Fibroblast of skin of right biceps (primary cell): ENCODE measurements around the gene NHLH2.

Experiments
- DNase-seq: peaks from one replicate; pipeline ENCODE4 v3.0.0-alpha.2; 2013

Gene NHLH2

DNA sequence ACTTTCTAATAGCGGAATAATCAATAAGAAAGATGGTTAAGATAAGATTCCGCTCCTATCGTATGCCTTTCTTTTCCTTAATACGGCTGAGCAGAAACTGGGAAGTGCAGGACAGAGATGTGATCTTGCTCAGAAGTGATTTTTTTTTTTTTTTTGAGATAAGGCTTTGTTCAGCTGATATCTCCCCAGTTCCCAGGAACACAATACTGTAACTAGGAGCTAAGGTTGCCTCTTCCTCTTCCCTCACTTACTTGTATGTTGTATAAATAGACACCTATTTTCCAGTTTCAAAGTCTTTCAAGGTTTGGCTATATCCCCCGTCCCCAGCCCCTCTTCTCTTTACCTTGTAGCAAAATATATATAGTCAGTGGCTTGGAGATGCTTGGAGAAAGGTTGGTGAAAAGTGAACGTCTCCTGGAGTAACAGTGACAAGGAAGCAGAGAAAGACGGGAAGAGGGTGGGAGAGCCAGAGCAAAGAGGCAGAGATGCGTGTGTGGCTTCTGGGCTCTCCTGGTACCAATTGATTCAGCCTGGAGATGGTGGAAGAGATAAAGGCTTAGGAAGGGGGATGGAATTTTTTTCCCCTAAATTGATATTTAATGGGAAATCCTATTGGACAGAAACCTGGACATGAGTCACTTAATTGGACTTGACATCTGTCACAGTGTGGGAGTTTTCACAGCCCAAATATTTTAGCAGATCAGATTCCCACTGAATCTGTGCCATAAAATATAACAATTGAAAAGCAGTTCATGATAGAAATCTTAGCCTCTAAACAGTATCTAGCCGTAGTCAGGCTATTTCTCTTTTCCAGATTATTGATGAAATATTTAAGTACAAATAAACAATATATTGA lies at the start of gene NHLH2:
TSS of gene NHLH2 (minus strand) at position 522 of the 856 bp plus-strand sequence. CDS start 2,754 bp downstream, outside the sequence.
- DNase-seq: no peak

GRCh38 chr1:115890580-115890979 lies 49.7 kb upstream of the NHLH2 start:
- no peak for DNase-seq

GRCh38 chr1:115888976-115889375 lies 48.0 kb upstream of the NHLH2 start:
- DNase-seq: no peak

DNA sequence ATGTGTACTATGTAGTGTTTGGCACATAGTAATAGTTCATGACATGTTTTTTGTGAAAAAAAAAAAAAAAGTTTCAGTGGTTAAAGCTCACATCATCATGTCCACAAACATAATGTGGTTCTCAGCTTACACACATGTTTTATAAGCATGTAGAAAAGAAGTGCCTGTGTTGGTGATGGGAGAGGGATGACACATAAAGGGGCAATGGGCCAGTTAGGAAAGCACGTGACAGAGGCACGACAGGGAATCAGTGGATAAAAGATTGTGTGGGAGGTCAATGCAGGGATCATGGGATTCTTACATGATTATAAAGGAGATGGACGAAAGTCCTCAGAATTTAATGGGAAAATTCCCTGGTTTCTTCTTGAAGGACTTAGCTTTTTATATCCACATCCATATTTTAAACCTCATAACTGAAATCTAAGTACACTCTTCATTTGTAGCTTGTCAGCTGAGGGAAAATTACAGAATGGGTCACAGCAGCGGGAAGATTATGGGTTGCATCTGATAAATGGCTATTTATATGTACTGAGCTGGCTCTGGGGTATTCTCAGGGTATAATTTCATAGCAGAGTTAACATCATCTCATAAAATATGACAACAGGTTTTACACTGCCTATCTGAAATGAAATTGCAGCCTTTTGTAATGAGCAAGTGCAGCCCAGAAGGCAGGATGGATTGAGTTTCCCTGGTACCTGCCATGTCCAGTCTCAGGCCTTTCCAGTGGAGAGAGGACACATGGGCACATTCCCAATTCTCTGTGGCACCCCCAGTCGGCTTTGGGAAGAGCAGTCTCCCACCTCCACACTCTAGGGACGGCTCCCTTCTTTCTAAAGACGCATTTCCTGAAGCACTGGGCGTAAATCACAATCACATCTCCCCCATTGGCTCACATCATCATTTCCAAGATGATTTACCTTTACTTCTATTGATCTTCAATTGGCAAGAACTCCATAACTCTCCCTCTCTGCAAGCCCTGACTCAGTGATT lies 42.3 kb upstream of the NHLH2 start:
- DNase-seq: no peak

- DNase-seq: no peak
Observed at GRCh38 chr1:115880981-115881672, 40.2 kb upstream of the NHLH2 start.

- DNase-seq: no peak
Observed at GRCh38 chr1:115879977-115880376, 39.1 kb upstream of the NHLH2 start.

- DNase-seq: no peak
Observed at GRCh38 chr1:115877511-115877910, 36.6 kb upstream of the NHLH2 start.

GRCh38 chr1:115874904-115875303 lies 34.0 kb upstream of the NHLH2 start:
- DNase-seq: peak; percentile 57

DNA sequence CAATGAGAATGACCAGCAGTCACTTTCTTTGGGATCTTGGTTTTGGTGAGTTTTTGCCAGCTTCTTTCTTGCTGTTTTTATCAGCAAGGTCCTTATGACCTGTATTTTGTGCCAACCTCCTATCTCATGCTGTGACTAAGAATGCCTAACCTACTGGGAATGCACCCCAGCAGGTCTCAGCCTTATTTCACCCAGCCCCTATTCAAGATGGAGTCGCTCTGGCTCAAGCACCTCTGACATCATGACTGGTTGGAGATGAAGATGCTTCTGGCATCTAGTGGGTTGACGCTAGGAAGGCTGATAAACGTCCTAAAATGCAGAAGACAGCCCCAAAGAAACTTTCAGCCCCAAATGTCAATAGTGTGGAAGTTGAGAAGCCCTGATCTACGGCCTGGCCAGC lies 33.6 kb upstream of the NHLH2 start:
- DNase-seq: no peak

- DNase-seq: no peak
Observed at GRCh38 chr1:115873184-115873583, 32.3 kb upstream of the NHLH2 start.

DNA sequence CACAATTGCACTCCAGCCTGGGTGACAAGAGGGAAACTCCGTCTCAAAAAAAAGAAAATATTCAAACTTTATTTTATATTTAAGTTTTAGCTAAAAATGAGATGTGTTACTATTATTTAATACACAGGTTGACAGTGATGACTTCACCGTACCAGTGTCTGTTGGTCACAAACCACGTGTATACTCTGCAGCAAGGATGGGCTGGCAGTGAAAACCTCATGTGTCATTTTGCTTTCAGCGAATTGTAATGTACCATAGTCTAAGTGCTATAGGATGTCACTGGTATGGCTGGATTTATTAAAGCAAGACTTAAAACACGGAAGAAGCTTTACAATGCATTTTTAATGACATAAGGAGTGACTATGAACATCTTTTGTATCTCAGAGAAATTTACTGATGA lies 28.1 kb upstream of the NHLH2 start:
- no peak for DNase-seq

GRCh38 chr1:115867216-115867615 lies 26.3 kb upstream of the NHLH2 start:
- DNase-seq: no peak

GRCh38 chr1:115865704-115866380 lies 24.9 kb upstream of the NHLH2 start:
- DNase-seq: peak; percentile 9

GRCh38 chr1:115862403-115862802 lies 21.5 kb upstream of the NHLH2 start:
- DNase-seq: no peak

DNA sequence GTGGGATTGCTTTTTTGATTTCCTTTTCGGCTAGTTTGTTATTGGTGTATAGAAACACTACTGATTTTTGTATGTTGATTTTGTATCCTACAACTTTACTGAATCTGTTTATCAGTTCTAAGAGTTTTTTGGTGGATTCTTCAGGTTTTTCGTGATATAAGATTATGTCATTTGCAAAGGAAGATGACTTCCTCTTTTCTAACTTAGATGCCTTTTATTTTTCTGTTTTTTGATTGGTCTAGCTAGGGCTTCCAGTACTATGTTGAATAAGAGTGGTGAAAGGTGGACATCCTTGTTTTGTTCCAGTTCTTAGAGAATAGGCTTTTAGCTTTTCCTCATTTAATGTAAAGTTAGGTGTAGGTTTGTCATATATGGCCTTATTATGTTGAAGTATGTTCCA lies 13.1 kb upstream of the NHLH2 start:
- no peak for DNase-seq

DNA sequence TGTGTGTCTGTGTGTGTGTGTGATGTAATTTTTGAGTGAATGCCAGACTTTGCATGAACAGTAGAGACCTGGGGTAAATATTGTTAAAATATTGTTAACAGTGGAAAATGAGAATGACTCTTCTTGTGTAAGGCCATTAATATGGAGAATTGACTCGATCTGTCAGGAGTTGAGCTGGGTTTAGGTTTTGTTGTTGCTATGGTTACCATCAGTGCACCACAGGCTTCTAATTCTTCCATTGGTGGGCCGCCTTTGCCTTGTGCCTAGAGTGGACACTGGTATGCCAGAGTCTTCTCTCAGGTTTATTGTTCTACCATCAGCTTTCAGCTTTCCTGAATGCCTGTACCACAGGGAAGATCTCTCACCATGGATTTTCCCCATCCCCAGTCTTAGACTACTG lies 10.0 kb upstream of the NHLH2 start:
- no peak for DNase-seq

GRCh38 chr1:115847787-115848186 lies 6.9 kb upstream of the NHLH2 start:
- no peak for DNase-seq

- DNase-seq: no peak
Observed at GRCh38 chr1:115842948-115843347, 2.0 kb upstream of the NHLH2 start.

GRCh38 chr1:115839679-115840237 lies 1.2 kb downstream of the NHLH2 start:
- no peak for DNase-seq

- no peak for DNase-seq
Observed at GRCh38 chr1:115839029-115839678, 1.8 kb downstream of the NHLH2 start.

DNA sequence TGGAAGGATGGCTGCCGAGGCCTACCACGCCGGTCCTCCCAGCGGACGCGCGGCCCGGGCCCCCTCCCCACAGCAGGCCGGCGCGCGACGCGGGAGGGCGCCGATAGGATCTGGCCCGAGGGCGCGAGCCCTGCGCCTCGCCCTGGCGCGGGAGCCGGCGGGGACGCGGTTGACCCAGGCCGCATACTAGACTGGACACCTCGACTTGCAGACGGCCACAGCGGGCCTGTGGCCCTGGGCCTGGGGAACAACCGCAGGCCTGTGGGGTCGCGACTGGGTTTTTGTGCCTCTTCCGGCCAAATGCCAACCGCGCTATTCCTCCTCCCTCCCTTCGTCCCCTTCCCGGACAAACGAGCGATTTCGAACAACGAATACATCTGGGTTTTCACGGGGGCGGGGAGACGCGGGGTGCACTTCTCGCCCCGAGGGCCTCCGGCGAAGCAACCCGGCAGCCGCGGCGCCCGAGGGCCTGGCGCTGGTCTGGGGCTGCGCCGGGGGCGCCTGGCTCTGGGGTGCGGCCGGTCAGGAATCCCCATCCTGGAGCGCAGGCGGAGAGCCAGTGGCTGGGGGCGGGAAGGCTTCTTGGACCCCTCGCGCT lies 2.4 kb downstream of the NHLH2 start:
- no peak for DNase-seq
